Calu3 (cell line): ENCODE results near the gene DSEL. TPM values are rescaled to one million over a fixed set of nuclear protein-coding genes. Genes with fewer than 3 reads are reported as not detected.

Source experiments
- BruUV-seq: library from RNA; stranded (reverse); fragments of 400-500 nt; replicated peaks from 2 replicates; lab custom pipeline; 2021; lab: Mats Ljungman, UMichigan
- CTCF ChIA-PET: fragments of 300-600 bp; sonication (Branson Sonifier 250); formaldehyde crosslinking; loops from one replicate; lab custom pipeline; 2022; ENCODE audit warnings: antibody characterized with exemption; lab: Charles Lee
- DNase-seq: peaks from one replicate; pipeline ENCODE4 v3.0.0; 2022
- H3K27ac Mint-ChIP-seq: one replicate; pipeline ENCODE4 v1.8.0; 2022; ENCODE audit warnings: mixed read lengths; ENCODE audit not compliant: unreplicated experiment
- H3K27me3 Mint-ChIP-seq: one replicate; pipeline ENCODE4 v1.8.0; 2022; ENCODE audit warnings: mixed read lengths; ENCODE audit not compliant: unreplicated experiment
- H3K36me3 Mint-ChIP-seq: one replicate; pipeline ENCODE4 v1.8.0; 2022; ENCODE audit warnings: mild to moderate bottlenecking, moderate library complexity, mixed read lengths; ENCODE audit not compliant: insufficient read depth, unreplicated experiment
- H3K4me1 Mint-ChIP-seq: one replicate; pipeline ENCODE4 v1.8.0; 2022; ENCODE audit warnings: mild to moderate bottlenecking, low read depth, mixed read lengths; ENCODE audit not compliant: unreplicated experiment
- H3K4me3 Mint-ChIP-seq: one replicate; pipeline ENCODE4 v1.8.0; 2022; ENCODE audit warnings: mild to moderate bottlenecking, low read depth, moderate library complexity, mixed read lengths; ENCODE audit not compliant: unreplicated experiment
- H3K9me3 Mint-ChIP-seq: one replicate; pipeline ENCODE4 v1.8.0; 2022; ENCODE audit warnings: low read depth, mixed read lengths; ENCODE audit not compliant: unreplicated experiment
- CTCF ChIP-seq: fragments of 200-600 bp; IDR thresholded peaks from one replicate; pipeline ENCODE4 v1.8.0; 2022; ENCODE audit warnings: antibody characterized with exemption; ENCODE audit not compliant: unreplicated experiment
- intact Hi-C: fragments of 100-400 bp; cut with micrococcal nuclease; formaldehyde crosslinking; loops from one replicate; pipeline ENCODE4 v1.10.0; 2022; ENCODE audit not compliant: unreplicated experiment
- total RNA-seq: library from RNA; stranded (reverse); gene quantifications from 2 replicates; pipeline ENCODE4 v1.2.3, GENCODE V29; 2022

Gene DSEL
- total RNA-seq, 1 experiment from 2014 or later, result 28.0 TPM

- Mint-ChIP-seq H3K4me3 (no peak overlapping the region), H3K4me1 (peaks cover 8% of the 10 kb centered on the region), H3K27me3 (no peaks in the 10 kb centered on the region), H3K36me3 (peaks cover 41% of the 10 kb centered on the region), H3K27ac (no peak overlapping the region), H3K9me3 (no peaks in the 10 kb centered on the region)
- intact Hi-C loops, result no loop called here
- no TSS peak for BruUV-seq
- DNase-seq, result no peak
- TF ChIP-seq CTCF, result no peak
- CTCF ChIA-PET, result interaction anchor here (0.8 to 1.5 kb wide), 2 partner anchors 13 to 135 kb away, joined by 3 to 4 read pairs; no protein-coding TSS in a partner anchor
Measured at GRCh38 chr18:67511840-67512239, 4.7 kb downstream of the DSEL start.

- no peak for DNase-seq
- no peaks in the 10 kb centered on the region for H3K9me3 Mint-ChIP-seq
- H3K27ac Mint-ChIP-seq, result no peak overlapping the region
- CTCF ChIA-PET, result no interaction called here
- no peak overlapping the region for H3K4me3 Mint-ChIP-seq
- H3K27me3 Mint-ChIP-seq, result no peaks in the 10 kb centered on the region
- intact Hi-C loops, result no loop called here
- peaks cover 8% of the 10 kb centered on the region for H3K4me1 Mint-ChIP-seq
- H3K36me3 Mint-ChIP-seq, result peaks cover 34% of the 10 kb centered on the region
- TF ChIP-seq CTCF, result no peak
- BruUV-seq, result no TSS peak
Measured at GRCh38 chr18:67510831-67511230, 5.7 kb downstream of the DSEL start.

- no peak for DNase-seq
- no peaks in the 10 kb centered on the region for H3K27me3 Mint-ChIP-seq
- H3K4me3 Mint-ChIP-seq, result no peak overlapping the region
- intact Hi-C loops, result no loop called here
- no peaks in the 10 kb centered on the region for H3K9me3 Mint-ChIP-seq
- peaks cover 8% of the 10 kb centered on the region for H3K4me1 Mint-ChIP-seq
- H3K27ac Mint-ChIP-seq, result no peak overlapping the region
- no peak for TF ChIP-seq CTCF
- peaks cover 27% of the 10 kb centered on the region for H3K36me3 Mint-ChIP-seq
- CTCF ChIA-PET, result no interaction called here
- BruUV-seq, result no TSS peak
Measured at GRCh38 chr18:67509741-67510391, 6.7 kb downstream of the DSEL start.

- no TSS peak for BruUV-seq
- no peak for DNase-seq
- H3K4me3 Mint-ChIP-seq, result no peak overlapping the region
- H3K36me3 Mint-ChIP-seq, result peaks cover 18% of the 10 kb centered on the region
- no peak overlapping the region for H3K27ac Mint-ChIP-seq
- TF ChIP-seq CTCF, result no peak
- no peaks in the 10 kb centered on the region for H3K9me3 Mint-ChIP-seq
- no peaks in the 10 kb centered on the region for H3K27me3 Mint-ChIP-seq
- intact Hi-C loops, result no loop called here
- H3K4me1 Mint-ChIP-seq, result peaks cover 6% of the 10 kb centered on the region
- CTCF ChIA-PET, result no interaction called here
Measured at GRCh38 chr18:67508146-67508545, 8.4 kb downstream of the DSEL start.
